Stimulated activated CD8-positive, alpha-beta memory T cell treated with anti-CD3 and anti-CD28 coated beads, Interleukin-15, amount 100 ng/mL, for 4 hours (primary cell): ENCODE results near the gene DNAJA4.

Experiments used
- DNase-seq, 2 donors: peaks; one replicate each; pipeline ENCODE4 v3.0.0-alpha.2; 2020; ENCODE audit warnings: low read depth in 2 of 2

Gene DNAJA4

DNA sequence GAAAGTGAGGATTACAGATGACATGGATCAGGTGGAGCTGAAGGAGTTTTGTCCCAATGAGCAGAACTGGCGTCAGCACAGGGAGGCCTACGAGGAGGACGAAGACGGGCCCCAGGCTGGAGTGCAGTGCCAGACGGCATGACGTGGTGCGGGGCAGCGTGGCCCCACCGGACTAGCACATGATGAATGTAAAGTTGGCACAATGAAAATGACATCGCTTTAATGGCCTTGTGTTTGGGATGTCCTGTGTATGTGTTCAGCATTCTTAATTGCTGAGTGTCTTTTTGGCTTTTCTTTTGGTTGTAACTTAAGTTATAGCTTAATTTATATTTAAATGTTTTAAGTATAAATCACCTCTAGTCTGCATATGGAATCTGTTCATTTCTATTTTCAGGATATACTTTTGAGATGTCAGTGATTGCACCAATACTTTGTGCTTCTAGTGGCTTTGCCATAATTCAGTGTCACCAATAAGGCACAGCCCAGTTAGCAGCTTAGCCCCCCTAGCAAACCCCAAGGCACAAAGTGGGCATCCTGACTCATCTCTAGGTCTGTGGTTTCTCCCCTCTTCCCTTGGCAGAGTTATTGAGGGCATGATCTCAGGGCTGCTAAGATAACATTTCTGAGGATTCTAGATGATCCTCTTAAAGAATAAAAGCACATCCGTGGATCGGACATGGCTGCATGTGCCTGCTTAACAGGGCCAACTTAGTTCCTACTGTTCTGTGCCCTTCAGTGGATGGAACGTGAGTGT, 16.1 kb downstream of the DNAJA4 start:
- DNase-seq = no peak

DNA sequence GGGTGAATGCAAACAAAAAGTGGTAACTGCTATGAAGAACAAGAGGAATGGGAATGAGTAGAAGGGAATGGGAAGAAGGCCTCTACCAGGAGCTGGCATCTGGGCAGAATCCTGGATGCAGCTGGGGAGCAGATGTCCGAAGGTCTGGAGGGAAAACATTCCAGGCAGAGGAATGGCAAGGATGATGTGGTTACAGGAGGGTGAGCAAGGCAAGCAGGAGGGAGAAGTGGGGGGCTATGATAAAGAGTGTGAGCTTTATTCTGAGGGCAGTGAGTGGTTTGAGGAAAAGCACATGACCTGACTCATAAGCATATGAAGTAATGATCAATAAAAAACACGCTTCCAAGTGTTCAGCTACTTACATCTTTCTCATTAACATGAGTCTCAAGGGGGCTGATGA, 18.0 kb downstream of the DNAJA4 start:
- DNase-seq = no peak

DNA sequence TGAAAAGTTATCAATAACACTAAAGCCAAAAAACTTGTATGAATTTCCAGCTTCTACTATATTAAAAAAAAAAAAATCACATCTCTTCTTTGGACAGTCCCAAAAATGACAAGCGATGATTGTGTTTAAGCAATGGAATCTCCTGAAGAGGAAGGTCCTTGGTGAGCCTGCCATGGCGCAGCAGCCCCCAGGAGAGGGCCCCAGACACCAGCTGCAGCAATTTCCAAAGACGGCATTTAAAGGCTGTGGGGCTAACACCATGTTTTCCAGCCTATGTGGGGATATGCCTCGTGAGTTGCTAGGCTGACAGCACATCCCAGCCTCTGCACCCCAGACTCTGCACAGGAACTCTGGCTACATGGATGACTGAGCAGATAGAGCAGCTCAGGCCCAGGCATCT, 20.4 kb downstream of the DNAJA4 start:
- DNase-seq = no peak

DNA sequence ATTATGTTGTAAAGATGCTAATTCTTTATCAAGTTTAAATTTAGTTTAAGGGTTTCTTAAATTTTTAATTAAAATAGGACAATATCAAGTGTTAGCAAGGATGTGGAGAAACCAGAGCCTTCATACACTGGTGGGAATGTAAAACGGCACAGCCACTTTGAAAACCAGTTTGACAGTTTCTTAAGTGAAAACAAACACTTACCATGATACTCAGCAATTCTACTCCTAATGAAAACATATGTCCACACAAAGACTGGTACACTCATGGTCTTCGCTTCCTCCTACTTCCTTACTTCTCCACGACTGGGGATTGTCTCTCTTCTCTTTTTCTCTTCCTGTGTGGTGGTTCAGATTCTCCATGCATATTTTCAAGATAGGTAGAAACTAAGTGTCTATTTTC, 25.9 kb downstream of the DNAJA4 start:
- no peak for DNase-seq

DNA sequence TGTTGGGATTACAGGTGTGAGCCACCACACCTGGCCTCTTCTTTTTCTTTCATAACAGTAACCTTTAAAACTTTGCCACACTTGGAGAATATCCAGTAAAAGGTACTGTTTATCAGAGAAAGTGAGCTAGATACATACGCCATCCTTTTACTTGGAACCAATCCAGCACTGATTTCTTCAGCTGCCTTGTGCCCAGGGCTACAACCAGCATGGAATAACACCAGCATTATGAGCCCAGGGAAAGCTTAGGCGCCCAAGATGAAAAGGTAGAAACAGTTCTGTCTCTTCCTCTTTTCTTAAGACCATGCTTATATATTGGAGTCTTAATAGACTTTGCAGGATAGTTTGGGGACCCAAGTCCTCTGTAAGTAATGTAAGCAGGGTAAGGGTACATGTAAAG, 26.7 kb downstream of the DNAJA4 start:
- no peak for DNase-seq

DNA sequence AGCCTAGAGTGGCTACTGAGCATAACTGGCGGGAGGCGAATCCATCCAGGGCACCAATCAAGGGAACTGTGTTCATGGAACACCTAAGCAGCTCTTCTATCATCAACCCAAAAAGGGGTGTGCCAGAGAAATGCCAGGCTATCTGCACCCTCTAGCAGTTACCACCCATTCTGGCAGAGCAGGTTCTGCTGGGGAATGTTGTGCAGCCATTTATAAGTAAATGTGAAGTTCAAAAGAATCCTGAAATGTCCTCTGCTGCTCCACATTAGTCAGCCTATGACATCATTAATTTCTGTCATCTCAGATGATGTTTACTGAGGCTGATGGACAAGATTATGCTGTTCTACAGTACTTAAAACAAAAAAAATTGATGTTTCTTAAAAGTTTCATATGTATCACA, 27.3 kb downstream of the DNAJA4 start:
- no peak for DNase-seq

DNA sequence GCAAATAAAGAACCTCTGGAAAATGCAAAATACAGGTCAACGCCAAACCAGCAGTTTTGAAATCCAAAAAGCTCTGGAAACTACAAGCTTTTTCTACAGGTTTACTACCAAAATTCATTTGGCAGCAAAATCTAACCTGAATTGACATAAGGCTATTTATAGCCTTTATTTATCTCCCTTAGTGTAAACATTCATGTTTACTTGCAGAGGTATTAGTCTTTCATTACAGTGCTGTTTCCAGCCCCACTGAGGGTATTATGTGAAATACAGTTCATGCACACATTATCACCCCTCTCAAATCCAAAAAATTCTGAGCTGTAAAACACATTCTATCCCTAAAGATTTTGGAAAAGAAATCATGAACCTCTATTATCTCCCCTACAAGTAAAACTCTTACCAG, 27.9 kb downstream of the DNAJA4 start:
- no peak for DNase-seq

DNA sequence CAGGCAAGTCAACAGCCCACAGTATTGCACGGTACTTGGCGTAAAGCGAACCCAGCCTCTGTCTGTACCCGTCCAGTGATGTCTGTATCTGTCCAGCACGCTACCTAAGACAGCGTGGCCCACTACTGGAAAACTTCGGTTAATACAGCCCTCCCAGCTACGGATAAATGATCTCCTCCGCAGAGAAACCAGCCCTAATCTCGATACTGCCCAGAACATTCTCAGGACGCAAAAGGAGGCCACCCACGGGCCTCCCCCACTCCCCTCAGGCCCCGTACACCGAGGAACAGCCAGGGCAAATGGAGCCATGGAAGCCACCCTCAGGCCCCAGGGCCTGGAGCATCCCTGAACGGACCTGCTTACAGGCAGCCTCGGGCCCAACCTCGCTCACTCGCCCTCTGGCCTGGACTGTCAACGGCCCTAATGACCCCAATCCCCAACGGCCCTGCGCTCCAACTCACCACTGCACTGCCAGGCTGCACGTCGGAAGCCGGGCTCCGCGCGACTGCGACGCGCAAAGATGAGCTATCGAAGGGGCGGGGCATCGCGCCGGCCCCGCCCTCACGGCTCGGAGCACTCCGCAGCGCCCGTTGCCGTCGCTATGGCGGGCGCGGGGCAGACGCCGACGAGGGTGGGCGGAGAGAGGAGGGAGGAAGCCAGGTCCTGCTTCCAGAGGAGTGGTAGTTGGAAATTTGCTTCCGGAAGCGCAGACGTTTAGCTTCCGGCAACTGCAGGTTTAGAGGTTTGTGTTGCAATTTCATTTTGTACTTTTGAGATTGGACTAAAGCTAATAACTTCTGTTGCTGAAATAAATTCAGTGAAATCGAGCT, 35.0 kb downstream of the DNAJA4 start, which contains the start of gene SKIC8:
Gene SKIC8, minus strand, starts transcription at position 509 of the 830 bp plus-strand sequence. CDS start 3,923 bp downstream, outside the sequence.
- peak; percentile 76 to 78 for DNase-seq

DNA sequence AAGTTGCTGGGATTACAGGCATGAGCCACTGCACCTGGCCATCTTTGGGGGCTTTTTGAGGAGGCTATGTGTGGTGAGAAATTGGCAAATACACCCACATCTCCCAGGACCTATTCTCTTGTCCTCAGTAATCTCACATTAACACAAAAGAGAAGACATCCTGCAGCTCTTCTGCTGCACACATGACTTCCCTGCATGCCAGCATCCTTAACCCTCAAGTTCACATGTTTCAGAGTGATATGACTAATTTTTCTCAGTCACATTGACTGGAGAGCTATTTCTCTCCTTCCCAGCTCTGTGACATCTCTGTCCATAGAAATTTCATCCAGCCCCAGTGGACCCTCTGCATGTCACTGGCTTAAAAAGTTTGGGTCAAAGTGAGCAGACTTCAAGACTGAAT, 37.0 kb downstream of the DNAJA4 start:
- DNase-seq = no peak

DNA sequence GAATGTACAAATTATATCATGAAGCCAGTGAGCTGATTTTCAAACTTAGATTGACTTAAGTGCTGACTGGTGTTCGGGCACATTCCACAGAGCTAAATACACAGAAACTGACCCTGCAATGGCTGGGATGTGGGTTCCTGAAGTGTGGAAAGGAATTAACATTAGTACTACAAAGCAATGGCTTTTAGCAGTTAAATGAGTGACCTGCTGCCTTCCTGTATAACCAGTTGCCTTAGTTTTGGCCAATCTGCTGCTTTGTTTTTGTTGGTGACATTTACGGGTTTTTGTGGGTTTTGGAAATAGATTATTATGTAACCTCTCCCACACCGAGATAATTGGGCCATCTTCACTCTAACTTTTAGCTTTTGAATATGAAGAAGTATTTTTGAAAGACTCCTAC, 37.5 kb downstream of the DNAJA4 start:
- no peak for DNase-seq

DNA sequence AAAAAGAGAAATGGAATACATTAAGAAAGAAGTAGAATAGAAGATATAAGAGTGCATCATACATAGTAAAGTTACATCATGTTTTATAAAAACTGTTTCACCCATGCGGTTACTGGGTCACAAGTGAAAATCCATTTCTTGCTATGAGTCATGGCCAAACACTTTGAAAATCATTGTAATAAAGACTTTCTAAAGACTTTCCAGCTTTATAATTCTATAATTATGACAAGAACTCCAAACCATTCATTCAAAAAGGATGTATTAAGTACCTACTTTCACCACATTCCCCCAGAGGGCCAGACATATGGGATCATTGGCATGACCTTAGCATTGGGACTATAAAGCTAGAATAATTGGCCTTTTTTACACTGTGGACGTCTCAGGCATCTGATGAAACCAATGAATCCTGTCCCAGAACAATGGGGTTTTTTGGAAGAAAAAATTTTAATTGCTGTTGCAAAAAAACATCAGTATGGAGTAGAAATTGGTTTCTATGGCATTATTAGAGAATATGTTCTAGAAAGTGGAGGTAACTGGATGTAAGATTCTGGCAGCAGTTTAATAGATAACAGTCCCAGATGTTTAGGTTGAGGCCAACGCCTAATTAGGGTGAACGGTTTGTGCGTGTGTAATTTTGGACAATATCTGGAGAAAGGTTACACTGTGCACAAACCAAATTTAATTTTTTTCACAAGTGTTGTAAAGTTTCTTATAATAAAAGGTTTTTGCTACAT, 38.4 kb downstream of the DNAJA4 start:
- DNase-seq = no peak

DNA sequence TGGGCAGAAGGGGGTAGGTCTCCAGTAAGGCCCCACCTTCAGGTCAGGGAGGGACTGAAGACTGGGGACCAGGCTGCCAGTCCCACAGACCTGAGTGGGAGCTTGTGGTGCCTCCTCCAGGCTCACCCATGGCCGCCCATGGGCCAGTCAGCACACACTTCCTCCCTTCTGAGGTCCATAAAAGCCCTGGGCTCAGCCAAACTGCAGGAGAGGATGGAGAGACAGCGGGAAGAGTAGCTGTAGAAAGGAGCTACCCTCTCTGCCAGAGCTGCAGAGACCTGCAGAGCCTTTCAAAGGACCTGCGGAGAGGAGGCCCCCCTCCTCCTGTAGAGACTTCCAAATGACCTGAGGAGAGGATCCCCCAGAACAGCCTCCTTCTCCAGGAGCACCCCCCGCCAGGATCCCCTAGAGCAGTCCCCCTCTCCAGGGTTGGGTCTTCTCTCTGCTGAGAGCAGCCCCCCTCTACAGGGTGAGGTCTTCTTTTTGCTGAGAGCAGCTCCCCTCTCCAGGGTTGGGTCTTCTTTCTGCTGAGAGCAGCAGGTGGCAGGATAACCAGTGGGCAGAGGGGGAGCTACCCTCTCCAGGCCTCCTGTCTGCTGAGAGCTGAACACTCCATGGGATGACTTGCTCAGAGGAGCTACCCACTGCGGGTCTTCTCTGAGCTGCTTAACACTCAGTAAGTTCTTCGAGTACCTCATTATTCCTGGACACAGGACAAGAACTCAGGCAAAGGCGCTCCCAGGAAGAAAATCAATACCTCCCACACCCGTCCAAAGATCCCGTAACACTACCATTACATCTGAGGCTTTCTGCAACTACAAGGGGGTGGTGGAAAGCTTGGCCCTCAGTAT, 40.1 kb downstream of the DNAJA4 start:
- no peak for DNase-seq

DNA sequence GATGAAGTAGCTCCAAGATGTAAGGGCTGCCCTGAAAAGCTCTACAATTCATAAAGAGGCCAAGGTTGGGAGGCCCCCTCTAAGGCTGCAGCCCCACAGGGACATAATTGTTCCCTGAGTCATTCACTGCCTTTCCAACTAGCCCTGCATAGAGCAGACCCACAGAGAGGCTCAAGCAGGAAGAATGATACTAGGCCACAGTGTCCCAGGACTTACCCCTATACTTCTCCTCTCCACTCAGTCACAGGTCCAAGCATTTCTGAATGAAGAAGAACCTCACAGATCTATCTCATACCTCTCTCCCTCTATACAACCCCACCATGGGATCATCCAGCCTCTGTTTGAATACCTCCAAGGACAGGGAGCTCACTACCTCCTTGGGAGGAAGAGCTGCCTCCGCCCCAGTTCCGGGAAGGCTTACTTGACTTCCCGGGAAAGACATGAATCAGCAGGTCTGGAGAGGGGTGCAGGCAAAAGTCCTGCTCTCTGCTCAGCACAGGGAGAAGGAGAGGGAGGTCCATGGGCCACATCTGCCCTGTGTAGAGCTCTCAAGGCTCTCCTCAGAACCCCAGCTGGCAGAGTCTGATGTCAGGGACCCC, 41.9 kb downstream of the DNAJA4 start:
- DNase-seq = no peak

DNA sequence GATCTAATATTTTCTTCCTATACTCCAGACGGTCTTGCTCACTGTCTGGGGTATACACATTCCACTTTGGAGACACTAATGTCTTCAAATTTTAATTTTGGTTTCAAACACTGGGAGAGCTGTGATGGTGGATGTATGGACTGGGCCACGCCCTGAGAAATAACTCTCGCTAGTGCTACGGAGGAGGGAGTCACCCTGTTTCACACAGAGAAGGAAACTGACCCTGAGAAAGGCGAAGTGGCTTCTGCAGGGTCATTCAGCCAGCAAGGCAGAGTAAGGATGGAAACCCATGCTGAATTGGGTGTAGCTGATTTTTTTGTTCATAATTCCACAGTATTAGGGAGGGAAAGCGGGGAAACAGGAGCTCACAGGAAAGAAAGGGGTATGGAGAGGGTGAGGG, 43.6 kb downstream of the DNAJA4 start:
- no peak for DNase-seq

DNA sequence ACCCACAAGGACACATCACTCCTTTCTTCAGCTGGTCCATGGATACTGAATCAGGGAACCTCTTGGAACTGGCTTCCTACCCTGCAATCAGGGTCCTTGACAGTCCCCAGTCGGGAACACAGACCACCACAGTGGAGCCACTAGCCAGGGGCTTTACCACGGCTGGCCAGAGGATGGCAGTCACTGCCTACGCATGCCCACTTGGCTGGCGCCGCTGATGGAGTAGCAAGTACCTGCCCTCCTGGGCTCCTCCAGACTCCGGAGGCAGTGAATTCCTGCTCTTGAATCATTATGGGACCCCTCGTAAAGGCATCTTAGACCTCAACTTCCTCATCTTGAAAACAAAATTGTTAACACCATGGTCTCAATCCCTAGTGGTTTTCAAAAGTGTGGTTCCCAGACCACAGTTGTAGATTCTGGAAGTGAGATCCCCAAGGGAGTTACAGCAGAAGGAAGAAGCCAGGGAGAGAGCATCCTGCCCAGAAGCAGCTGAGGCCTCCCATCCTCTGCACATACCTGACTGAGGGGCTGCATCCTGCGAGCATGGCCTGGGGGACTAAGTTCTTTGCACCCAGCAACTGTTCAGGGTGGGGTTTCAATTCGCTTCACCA, 44.2 kb downstream of the DNAJA4 start:
- peak in 1 of 2 donors; percentile 6 for DNase-seq

DNA sequence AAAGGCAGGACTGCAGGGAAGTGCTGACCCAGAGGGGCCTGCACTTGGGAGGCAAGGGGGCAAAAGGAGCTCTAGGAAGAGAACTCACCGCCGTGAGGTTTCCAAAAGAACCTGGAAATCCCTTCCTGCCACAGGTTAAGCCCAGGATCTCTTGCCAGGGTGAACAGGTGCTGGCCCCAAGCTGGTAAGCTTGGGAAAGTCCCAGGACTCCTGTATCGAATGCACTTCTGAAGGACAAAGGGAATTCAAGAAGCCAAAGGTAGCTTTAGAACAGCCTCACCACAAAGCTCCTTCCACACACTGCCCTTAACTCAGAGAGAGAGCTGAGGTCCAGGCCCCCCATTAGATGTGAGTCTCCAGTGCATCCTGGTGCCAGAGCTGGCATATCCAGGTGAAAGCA, 46.9 kb downstream of the DNAJA4 start:
- no peak for DNase-seq

DNA sequence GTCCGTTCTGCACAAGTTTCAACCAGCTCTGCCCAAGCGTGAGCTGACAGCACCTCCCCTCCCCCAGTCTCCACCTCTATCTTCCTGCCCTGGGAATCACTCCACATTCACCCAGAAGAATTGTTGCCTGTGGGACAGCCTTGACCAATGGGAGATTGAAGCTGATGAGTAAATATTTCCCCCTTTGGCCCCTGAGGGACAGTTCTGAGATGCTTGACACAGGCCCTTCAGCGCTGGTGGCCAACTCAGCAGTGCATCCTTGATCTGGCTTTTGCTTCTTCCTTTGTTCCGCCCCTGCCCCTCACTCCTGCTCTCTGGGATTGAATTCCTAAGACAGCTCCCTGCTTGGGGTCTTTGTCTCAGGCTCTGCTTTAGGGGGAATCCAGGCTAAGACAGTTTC, 48.2 kb downstream of the DNAJA4 start:
- no peak for DNase-seq

DNA sequence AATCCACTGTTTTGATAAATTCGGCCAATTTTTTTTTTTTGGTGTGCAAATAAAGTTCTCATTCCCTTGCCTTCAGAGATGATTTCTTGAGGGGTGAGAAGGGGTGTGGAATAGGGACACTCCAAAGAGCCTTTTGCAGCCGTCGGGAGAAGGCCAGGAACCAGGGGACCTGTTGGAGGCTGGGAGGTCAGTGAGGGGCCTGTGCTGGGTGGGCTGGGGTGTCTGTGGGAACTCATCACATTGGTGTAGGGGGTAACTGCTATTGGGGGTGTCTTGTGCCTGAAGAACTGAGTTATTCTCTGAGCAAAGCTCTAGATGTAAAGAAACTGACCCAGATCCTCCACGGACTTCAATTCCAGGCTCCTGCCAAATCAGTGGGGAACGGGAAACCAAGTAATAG, 48.6 kb downstream of the DNAJA4 start:
- DNase-seq = no peak

DNA sequence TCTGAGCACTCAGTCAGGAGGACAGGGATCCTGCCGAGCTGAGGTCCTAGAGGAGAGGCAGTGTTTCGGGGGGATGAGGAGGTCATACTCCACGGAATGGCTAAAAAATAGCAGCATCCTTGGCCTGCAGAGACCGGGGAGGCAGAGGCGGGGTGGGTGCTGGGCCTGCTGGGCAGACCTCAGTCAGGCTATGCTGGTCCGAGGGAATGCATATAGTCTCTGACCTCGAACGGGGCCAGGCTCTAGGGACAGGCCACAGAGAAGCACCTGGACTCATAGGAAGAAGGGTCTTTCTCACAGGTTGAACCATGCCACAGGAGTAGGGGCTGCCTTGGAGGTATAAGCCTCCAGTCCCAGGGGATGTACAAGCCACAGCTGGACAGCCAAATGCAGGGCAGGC, 49.0 kb downstream of the DNAJA4 start:
- no peak for DNase-seq

DNA sequence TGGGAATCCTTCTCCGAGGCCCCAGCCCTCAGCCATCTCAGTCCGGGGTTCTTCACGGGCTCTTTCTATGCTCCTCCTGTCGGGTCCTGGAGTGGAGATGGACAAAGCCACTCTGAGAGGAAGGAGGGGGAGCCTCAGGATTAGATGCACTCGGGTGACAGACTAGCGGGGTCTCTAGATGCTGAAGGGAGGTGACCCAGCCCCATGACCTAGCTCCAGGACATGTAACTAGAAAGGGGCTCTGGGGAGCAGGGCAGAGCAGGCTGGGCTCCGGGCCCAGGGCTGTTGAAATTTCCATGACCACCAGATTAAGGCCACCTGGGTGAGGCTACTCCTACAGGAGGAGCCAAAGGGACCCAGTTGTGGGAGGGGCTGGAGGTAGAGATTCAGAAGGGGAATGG, 49.8 kb downstream of the DNAJA4 start:
- DNase-seq = no peak
